ENCODE measurements around the gene BMF.
"Not testable (repeated sequence)": the region's sequence is repeated elsewhere in the genome, so short reads cannot be mapped to it uniquely, and the experiment has no call there.

The BMF gene

GRCh38 chr15:40115670-40116093 is 7.0 kb upstream of the BMF start:
- no peaks in the 10 kb centered on the region for H3K9me3 ChIP-seq (ENCODE audit: insufficient read depth, low read length)
- H2AFZ ChIP-seq (ENCODE audit: low read depth, low read length, severe bottlenecking): peak overlapping the region; percentile 45
- no peaks in the 10 kb centered on the region for H3K36me3 ChIP-seq (ENCODE audit: low read length)
- peak overlapping the region; percentile 50 for H3K9ac ChIP-seq (ENCODE audit: low read length)
- peak overlapping the region; percentile 82 for H3K27ac ChIP-seq (ENCODE audit: low read depth, low read length)
- H3K4me3 ChIP-seq (ENCODE audit: insufficient read depth, low read length, poor library complexity, severe bottlenecking): no peak overlapping the region
- no peaks in the 10 kb centered on the region for H4K20me1 ChIP-seq (ENCODE audit: low read depth, low read length)
- H3F3A ChIP-seq (ENCODE audit: insufficient read depth): peaks cover 11% of the 10 kb centered on the region; the same call in 1 of the 2 replicates
- TF ChIP-seq EZH2phosphoT487 (conservative IDR thresholded peaks at IDR 0.05; ENCODE audit: low read length): no peak
- TF ChIP-seq, protein P1, sequence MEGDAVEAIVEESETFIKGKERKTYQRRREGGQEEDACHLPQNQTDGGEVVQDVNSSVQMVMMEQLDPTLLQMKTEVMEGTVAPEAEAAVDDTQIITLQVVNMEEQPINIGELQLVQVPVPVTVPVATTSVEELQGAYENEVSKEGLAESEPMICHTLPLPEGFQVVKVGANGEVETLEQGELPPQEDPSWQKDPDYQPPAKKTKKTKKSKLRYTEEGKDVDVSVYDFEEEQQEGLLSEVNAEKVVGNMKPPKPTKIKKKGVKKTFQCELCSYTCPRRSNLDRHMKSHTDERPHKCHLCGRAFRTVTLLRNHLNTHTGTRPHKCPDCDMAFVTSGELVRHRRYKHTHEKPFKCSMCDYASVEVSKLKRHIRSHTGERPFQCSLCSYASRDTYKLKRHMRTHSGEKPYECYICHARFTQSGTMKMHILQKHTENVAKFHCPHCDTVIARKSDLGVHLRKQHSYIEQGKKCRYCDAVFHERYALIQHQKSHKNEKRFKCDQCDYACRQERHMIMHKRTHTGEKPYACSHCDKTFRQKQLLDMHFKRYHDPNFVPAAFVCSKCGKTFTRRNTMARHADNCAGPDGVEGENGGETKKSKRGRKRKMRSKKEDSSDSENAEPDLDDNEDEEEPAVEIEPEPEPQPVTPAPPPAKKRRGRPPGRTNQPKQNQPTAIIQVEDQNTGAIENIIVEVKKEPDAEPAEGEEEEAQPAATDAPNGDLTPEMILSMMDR (IDR thresholded peaks at IDR 0.05; ENCODE audit: insufficient read depth, low read length, poor library complexity, severe bottlenecking): no peak
- peak overlapping the region; percentile 58 for H3K4me2 ChIP-seq (ENCODE audit: low read depth, low read length, poor library complexity, severe bottlenecking)
- no peaks in the 10 kb centered on the region for H3K9me2 ChIP-seq (replicated peaks; ENCODE audit: insufficient read depth, low read length)
- no peaks in the 10 kb centered on the region for H3K27me3 ChIP-seq (ENCODE audit: low read length)
- no peaks in the 10 kb centered on the region for H3K79me2 ChIP-seq (ENCODE audit: insufficient read depth, low read length)

DNA sequence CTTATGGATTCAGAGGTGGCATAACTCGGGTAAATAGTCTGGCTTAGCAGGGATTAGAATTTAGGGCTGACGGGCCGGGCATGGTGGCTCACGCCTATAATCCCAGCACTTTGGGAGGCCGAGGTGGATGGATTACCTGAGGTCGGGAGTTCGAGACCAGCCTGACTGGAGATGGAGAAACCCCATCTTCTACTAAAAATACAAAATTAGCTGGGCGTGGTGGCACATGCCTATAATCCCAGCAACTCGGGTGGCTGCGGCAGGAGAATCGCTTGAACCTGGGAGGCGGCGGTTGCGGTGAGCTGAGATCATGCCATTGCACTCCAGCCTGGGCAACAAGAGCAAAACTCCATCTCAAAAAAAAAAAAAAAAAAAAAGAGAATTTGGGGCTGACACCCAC is 6.4 kb upstream of the BMF start:
- not testable (repeated sequence) for H3K9me3 ChIP-seq (ENCODE audit: insufficient read depth, low read length); H4K20me1 ChIP-seq (ENCODE audit: low read depth, low read length); H3K9me2 ChIP-seq (replicated peaks; ENCODE audit: insufficient read depth, low read length); H3K79me2 ChIP-seq (ENCODE audit: insufficient read depth, low read length); H3K4me3 ChIP-seq (ENCODE audit: insufficient read depth, low read length, poor library complexity, severe bottlenecking); H3K36me3 ChIP-seq (ENCODE audit: low read length); H3K27me3 ChIP-seq (ENCODE audit: low read length); H2AFZ ChIP-seq (ENCODE audit: low read depth, low read length, severe bottlenecking)
- H3K9ac ChIP-seq (ENCODE audit: low read length): peak overlapping the region; percentile 50
- peak overlapping the region; percentile 58 for H3K4me2 ChIP-seq (ENCODE audit: low read depth, low read length, poor library complexity, severe bottlenecking)
- H3F3A ChIP-seq (ENCODE audit: insufficient read depth): peaks cover 11% of the 10 kb centered on the region; the same call in 1 of the 2 replicates
- H3K27ac ChIP-seq (ENCODE audit: low read depth, low read length): peak overlapping the region; percentile 82

DNA sequence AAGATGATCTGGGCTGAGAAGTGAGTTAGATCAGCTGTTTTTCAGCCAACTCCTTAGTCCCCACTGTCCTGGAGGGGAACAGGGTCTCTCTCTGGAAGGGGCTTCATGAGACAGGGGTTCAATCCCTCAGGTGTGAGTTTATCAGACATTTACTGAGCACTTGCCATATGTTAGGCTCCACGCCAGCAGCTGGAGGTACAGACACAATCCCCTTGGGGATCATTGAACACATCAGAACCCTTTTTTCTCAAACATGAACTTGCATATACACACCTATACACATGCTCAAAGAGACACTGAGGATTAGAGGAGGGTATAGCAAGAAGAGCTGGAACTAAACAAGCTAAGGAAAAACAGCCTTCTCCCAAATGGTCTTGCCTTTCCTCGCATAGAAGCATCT is 5.5 kb upstream of the BMF start:
- Histone ChIP-seq H3K36me3 (ENCODE audit: low read length) (no peaks in the 10 kb centered on the region), H3K27me3 (ENCODE audit: low read length) (no peaks in the 10 kb centered on the region), H3K27ac (ENCODE audit: low read depth, low read length) (no peak overlapping the region), H3K79me2 (ENCODE audit: insufficient read depth, low read length) (no peaks in the 10 kb centered on the region), H3K9me3 (ENCODE audit: insufficient read depth, low read length) (no peaks in the 10 kb centered on the region), H3K4me2 (ENCODE audit: low read depth, low read length, poor library complexity, severe bottlenecking) (no peak overlapping the region), H2AFZ (ENCODE audit: low read depth, low read length, severe bottlenecking) (no peak overlapping the region), H3F3A (ENCODE audit: insufficient read depth) (peaks cover 14% of the 10 kb centered on the region; the same call in 1 of the 2 replicates), H3K9ac (ENCODE audit: low read length) (peak overlapping the region; percentile 50; the same call in 1 of the 2 replicates), H3K4me3 (ENCODE audit: insufficient read depth, low read length, poor library complexity, severe bottlenecking) (no peak overlapping the region), H3K9me2 (replicated peaks; ENCODE audit: insufficient read depth, low read length) (no peaks in the 10 kb centered on the region), H4K20me1 (ENCODE audit: low read depth, low read length) (no peaks in the 10 kb centered on the region)
- TF ChIP-seq, protein P1 (IDR thresholded peaks at IDR 0.05; ENCODE audit: insufficient read depth, low read length, poor library complexity, severe bottlenecking): no peak
- no peak for TF ChIP-seq EZH2phosphoT487 (conservative IDR thresholded peaks at IDR 0.05; ENCODE audit: low read length)

DNA sequence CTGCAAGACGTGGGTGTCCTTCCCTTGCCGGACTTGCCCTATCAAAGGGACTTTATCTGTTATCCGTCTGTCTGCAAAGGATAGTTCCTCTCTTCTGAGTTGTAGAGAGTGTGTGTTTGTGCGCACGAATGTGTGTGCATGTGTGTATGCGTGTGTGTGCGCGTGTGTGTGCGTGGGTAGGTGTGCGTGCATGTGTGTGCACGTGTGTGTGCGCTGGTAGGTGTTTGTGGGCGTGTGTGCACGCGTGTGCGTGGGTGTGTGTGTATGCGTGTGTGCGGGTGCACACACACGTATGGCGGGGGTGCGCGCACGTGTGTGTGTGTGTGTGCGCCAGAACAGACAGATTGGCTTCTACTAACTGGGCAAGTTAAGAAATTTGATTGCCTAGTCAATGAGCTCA is 4.1 kb upstream of the BMF start:
- Histone ChIP-seq H2AFZ (ENCODE audit: low read depth, low read length, severe bottlenecking) (no peak overlapping the region), H3K79me2 (ENCODE audit: insufficient read depth, low read length) (peaks cover 8% of the 10 kb centered on the region), H3K4me2 (ENCODE audit: low read depth, low read length, poor library complexity, severe bottlenecking) (no peak overlapping the region), H3K36me3 (ENCODE audit: low read length) (no peaks in the 10 kb centered on the region), H3K9me3 (ENCODE audit: insufficient read depth, low read length) (no peaks in the 10 kb centered on the region), H3K27ac (ENCODE audit: low read depth, low read length) (no peak overlapping the region), H3K9ac (ENCODE audit: low read length) (no peak overlapping the region), H3K27me3 (ENCODE audit: low read length) (no peaks in the 10 kb centered on the region), H3K9me2 (replicated peaks; ENCODE audit: insufficient read depth, low read length) (no peaks in the 10 kb centered on the region), H3K4me3 (ENCODE audit: insufficient read depth, low read length, poor library complexity, severe bottlenecking) (no peak overlapping the region), H3F3A (ENCODE audit: insufficient read depth) (peaks cover 11% of the 10 kb centered on the region; the same call in 1 of the 2 replicates), H4K20me1 (ENCODE audit: low read depth, low read length) (no peaks in the 10 kb centered on the region)
- TF ChIP-seq EZH2phosphoT487 (conservative IDR thresholded peaks at IDR 0.05; ENCODE audit: low read length): no peak
- TF ChIP-seq, protein P1 (IDR thresholded peaks at IDR 0.05; ENCODE audit: insufficient read depth, low read length, poor library complexity, severe bottlenecking): no peak

Data from SU-DHL-6 (cell line).